GM12873 (cell line): ENCODE measurements around the gene SPATA20.

Experiments used
- TF ChIP-seq, protein P1 (sequence below): IDR thresholded peaks from 2 replicates; pipeline ENCODE4 v1.5.1; 2012; ENCODE audit warnings: low read depth, mild to moderate bottlenecking, moderate library complexity, low read length, control low read depth; ENCODE audit not compliant: insufficient read depth; ENCODE audit errors: missing control alignments

Gene SPATA20

DNA sequence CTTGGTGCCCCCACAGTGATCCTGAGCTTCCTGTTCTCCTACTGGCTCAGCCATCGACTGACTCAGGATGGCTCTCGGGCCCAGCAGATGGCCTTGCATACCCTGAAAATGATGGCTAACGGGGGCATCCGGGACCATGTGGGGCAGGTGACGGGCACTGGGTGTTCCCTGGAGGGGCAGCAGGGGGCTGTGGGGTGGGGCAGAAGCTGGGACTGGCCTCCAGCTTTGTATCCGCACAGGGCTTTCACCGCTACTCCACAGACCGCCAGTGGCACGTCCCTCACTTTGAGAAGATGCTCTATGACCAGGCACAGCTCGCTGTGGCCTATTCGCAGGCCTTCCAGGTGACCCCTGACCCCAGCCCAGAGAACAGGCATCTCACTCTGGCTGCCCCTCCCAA is 3.0 kb downstream of the SPATA20 start:
- TF ChIP-seq, protein P1, sequence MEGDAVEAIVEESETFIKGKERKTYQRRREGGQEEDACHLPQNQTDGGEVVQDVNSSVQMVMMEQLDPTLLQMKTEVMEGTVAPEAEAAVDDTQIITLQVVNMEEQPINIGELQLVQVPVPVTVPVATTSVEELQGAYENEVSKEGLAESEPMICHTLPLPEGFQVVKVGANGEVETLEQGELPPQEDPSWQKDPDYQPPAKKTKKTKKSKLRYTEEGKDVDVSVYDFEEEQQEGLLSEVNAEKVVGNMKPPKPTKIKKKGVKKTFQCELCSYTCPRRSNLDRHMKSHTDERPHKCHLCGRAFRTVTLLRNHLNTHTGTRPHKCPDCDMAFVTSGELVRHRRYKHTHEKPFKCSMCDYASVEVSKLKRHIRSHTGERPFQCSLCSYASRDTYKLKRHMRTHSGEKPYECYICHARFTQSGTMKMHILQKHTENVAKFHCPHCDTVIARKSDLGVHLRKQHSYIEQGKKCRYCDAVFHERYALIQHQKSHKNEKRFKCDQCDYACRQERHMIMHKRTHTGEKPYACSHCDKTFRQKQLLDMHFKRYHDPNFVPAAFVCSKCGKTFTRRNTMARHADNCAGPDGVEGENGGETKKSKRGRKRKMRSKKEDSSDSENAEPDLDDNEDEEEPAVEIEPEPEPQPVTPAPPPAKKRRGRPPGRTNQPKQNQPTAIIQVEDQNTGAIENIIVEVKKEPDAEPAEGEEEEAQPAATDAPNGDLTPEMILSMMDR = no peak

DNA sequence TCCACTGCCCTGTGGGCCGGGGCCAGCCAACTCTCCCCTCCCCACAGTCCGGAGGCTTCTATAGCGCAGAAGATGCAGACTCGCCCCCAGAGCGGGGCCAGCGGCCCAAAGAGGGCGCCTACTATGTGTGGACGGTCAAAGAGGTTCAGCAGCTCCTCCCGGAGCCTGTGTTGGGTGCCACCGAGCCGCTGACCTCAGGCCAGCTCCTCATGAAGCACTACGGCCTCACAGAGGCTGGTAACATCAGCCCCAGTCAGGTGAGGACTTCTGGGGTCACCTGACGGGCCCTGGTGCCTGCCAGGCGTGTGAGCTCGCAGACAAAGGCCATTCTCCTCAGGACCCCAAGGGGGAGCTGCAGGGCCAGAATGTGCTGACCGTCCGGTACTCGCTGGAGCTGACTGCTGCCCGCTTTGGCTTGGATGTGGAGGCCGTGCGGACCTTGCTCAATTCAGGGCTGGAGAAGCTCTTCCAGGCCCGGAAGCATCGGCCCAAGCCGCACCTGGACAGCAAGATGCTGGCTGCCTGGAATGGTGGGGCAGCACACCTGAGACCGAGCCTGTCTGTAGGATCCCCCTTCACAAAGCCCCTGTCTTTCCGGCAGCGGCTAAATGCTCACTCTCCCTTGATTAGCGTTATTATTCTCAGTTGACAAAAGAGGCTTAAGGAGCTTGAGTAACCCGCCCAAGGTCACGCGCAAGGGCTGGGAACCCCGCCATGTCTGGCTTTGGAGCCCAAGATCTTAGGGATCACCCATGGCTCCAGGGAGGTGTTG is 3.9 kb downstream of the SPATA20 start:
- TF ChIP-seq, protein P1 = peak; percentile 58

DNA sequence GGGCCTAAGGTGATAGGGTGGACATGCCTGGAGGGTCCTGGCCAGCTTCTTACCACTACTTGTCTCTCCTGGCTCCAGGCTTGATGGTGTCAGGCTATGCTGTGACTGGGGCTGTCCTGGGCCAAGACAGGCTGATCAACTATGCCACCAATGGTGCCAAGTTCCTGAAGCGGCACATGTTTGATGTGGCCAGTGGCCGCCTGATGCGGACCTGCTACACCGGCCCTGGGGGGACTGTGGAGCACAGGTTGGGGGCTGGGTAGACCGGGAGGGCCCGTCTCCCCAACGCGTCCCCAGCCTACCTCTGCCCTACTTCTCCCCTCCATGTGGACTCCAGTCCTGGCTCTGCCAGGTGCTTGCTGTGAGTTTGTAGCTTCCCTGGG is 4.5 kb downstream of the SPATA20 start:
- TF ChIP-seq, protein P1 = no peak

DNA sequence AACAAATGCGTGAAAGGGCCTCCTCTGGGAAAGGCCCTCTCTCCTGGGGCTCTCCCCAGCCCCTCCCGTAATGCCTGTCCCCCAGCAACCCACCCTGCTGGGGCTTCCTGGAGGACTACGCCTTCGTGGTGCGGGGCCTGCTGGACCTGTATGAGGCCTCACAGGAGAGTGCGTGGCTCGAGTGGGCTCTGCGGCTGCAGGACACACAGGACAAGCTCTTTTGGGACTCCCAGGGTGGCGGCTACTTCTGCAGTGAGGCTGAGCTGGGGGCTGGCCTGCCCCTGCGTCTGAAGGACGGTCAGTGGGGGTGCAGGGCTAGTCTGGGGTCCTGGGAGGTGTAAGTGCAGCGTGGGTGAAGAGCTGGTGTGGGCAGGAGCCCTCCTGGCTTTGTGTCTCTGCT is 4.9 kb downstream of the SPATA20 start:
- TF ChIP-seq, protein P1 = no peak

DNA sequence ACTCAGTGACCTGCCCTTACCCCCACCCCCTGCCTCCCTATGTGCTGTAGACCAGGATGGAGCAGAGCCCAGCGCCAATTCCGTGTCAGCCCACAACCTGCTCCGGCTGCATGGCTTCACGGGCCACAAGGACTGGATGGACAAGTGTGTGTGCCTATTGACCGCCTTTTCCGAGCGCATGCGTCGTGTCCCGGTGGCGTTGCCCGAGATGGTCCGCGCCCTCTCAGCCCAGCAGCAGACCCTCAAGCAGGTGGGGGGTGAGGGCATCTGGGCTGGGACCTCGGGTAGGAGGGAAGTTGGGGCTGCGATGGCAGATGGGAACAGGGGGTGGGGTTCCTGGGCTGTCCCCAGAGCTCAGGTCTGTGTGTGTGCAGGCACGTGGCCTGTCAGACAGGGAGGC is 7.2 kb downstream of the SPATA20 start:
- TF ChIP-seq, protein P1 = no peak

DNA sequence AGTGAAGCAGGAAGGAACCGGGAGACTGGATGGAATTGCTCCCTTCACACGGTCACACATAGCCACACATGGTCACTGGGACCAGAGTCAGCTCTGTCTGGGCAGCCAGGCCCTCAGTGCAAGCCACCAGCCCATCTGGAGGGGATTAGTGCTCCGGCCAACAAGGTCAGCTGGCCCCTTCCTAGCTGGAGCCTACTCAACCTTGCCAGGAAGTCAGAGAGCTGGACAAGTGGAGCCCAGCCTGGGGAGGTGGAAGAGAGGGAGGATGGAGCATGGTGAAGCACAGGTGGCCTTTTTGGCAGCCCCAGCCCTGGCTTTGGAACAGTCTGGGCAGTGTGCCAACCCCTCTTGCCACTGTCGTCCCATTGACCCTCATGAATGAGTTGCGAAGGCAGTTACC is 9.8 kb downstream of the SPATA20 start:
- TF ChIP-seq, protein P1 = no peak

DNA sequence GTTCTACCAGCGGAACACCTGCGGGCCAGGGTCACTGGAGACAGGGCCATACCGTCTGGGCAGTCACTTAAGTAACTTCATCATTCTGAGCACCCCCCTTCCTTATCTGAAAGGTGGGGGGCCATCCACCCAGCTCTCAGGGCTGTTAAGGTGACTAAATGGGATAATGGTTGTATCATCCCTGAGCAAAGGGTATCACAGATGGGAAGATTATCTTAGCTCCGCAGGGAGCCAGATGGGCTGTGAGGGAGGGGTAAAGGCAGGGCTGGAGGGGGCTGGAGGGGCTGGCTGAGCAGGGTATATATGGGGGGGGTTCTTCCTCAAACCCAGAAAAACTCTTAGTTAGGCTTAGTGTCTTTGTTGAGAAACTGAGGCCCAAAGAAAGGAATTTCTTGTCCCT is 10.7 kb downstream of the SPATA20 start:
- TF ChIP-seq, protein P1 = no peak
